CD4-positive, alpha-beta T cell treated with Interleukin-6 for 4 hours (primary cell): Measurements from ENCODE around the gene TNFSF11.

Experiments used
- DNase-seq: peaks from one replicate; pipeline ENCODE4 v3.0.0-alpha.2; 2020; ENCODE audit warnings: mixed read lengths

Gene TNFSF11

GRCh38 chr13:42561752-42562467 lies 12.0 kb upstream of the TNFSF11 start:
- DNase-seq: no peak

GRCh38 chr13:42567906-42568305 lies 6.0 kb upstream of the TNFSF11 start:
- no peak for DNase-seq

DNA sequence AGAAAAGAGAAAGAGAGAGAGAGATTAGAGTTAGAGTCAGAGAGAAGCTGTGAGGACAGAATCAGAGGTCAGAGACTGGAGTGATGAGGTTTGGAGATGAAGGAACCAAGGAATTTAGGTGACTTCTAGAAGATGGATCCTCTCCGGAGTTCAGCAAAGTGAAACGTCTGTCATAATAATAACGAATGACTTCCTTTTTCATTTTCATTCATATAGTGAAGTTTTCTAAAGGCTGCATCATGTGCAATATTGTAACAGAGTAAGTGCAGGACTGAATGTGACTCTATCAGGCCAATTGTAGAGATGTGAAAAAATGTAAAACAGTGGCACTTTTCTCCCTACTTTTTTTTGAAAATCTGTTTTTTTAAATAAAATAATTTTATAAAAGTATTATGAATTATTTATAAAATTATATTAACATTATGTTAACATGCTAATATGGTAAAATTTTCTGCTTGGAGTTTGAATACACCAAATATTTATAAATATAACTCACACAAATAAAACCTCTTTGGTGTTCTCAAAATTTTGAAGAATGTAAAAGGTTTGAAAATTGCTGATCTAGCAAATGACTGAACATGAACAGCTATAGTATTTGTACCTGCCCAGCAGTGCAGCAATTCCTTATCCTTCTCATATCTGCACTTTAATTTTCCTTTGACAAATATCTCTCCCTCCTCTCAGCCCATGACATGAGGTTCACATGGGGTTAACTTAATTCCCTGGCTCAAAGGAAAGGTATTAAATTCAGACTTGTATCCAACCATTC lies 4.2 kb upstream of the TNFSF11 start:
- DNase-seq: no peak

GRCh38 chr13:42571895-42572294 lies 2.1 kb upstream of the TNFSF11 start:
- no peak for DNase-seq

- peak; percentile 40 for DNase-seq
Measured at GRCh38 chr13:42574435-42575311, 721 bp downstream of the TNFSF11 start.

GRCh38 chr13:42575938-42576337 lies 2.0 kb downstream of the TNFSF11 start:
- no peak for DNase-seq

DNA sequence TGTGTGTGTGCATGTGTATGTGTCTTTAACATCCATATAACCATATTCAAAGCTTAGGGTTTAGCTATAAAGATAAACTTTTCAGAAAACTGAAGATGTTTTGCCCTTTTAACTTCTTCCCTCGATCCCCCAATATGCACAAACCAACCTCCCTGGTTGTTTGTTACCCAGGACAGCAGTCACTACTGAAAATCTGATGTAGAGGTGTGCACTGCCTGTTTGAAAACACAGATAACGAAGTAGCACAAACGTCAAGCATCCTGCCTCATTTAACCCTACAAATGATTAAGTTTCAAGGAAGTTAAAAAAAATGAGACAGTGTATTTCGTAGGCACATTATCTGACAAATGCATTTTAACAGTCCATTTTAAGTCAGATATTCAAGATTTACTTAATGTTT lies 3.6 kb downstream of the TNFSF11 start:
- no peak for DNase-seq

DNA sequence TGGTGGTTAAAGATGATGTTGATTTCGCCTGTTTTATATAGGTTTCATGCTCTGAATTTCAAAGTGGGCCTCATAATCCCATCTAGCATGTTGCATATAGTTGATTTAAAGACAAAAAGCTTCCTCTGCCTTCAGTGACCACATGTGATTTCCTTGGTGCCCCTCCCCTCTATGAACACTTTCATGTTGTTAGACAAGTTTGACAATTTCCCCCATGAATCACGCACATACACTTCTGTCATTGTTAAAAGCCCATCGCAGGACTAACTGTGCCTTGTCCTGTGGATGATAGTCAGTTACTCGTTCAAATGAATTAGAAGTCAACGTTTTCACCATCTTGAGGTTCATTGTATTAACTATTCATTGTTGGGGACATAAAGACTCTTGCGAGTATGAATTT lies 6.7 kb downstream of the TNFSF11 start:
- no peak for DNase-seq

DNA sequence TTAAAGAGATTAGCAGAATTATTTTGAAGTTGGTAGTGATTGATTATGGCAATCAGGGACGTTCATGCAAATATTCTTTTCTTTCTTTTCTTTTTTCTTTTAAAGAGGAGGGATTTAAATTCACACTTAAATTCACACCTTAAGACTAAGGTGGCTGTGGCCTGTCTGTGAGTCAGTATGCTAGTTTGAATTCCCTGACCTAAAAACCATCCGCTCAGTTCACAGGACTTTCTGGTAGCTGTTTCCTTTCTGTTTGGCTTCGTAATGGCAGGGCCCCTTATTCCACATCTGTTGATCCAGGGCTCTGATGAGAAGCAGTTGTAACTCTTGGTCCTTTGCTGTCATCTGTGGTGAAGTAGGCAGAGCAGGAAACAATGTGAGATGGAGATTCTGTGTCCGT lies 7.5 kb downstream of the TNFSF11 start:
- no peak for DNase-seq

GRCh38 chr13:42591602-42592001 lies 17.6 kb downstream of the TNFSF11 start:
- DNase-seq: no peak

DNA sequence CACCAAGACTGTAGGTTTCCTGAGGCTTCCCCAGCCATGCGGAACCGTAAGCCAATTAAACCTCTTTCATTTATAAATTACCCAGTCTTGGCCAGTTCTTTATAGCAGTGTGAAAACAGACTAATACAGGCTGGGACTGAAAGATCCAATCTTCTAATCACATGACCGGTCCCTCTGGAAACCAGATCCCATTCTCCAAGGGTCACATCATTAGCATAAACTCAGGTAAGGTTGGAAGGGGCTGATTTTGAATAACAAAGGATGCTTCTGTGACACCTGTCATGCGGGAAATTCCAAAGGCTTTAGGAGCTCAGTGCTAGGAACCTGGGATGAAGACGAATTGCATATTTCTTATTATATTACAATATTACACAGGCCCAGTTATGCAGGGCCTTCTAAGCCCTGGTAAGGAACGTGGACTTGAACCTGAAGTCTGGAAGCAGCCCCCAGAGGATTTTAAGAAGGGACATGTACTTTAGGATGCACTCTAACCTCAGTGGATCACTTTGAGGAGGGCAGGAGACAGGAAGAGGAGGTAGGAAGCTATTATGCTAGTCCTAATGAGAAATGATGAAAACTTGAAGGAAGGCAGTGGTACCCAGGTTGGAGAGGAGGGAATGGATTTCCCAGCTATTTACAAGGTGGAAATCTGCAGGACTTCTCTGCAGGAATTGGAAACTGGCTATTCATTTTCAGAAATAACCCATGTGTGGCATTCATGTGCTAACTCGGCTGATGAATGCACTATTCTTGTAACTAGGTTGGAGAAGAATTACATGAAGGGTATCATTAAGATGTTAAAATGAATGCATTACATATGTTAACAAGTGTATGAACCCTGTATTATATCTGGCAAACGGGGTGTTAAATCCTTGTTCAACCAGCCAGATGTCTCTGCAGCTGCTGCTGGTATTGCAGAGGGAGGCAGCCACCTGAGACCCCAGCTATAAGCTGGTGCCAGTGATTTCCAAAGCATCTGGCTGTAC lies 19.3 kb downstream of the TNFSF11 start:
- DNase-seq: no peak

- DNase-seq: peak; percentile 59
Measured at GRCh38 chr13:42594481-42595252, 20.7 kb downstream of the TNFSF11 start.

DNA sequence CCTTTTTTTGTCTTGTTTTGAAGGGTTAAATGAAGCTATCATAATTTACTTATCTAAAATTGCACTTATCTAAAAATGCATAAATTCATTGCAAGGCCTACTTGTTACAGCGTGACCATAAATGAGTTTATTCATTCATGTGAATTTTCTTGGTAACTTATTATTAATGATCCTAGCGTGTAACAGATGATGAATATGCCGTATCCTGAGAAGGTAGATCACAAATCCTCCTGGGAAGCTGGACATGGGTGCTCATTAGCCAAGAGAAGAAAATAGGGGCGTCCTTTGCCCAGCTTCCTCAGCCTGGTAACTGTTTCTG lies 21.3 kb downstream of the TNFSF11 start:
- DNase-seq: no peak

GRCh38 chr13:42597505-42597904 lies 23.6 kb downstream of the TNFSF11 start:
- no peak for DNase-seq

- no peak for DNase-seq
Measured at GRCh38 chr13:42600943-42601342, 27.0 kb downstream of the TNFSF11 start.

DNA sequence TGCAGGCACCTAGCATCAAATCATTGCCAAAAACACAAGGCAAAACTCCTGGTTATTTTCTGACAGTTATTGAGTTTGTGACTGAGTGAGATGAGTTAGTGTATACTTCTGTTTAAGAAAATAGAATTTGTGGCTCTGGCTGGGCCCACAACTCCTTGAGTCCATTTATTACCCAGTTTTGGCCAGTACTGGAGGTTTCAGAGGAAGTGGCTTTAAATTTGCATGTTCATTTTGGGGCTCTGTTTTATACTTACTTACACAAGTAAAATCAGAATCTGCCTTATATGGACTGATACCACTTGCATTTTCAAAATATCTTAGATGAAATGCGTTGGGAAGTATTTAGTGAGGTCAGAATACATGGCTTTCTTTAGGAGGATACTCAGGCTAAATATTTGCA lies 29.0 kb downstream of the TNFSF11 start:
- DNase-seq: no peak

DNA sequence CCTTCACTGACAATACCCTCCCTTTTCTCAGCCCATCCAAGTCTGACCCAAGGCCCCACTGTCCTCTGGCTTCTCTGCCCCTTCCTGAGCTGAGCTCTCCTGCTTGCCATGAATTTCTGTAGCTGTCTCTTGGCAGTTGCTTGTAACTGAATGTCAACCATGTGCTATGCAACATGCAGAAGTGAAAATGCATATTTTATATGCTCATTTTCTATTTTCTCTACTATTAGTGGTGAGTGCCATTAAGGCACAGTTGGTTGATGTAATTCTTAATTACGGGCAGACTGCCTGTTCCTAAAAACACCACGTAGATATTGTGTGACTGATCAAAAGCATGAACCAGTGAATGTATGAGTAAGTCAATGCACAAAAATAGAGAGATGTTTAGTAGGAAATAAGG lies 29.6 kb downstream of the TNFSF11 start:
- no peak for DNase-seq

- DNase-seq: no peak
Measured at GRCh38 chr13:42607546-42607945, 33.6 kb downstream of the TNFSF11 start.

- DNase-seq: no peak
Measured at GRCh38 chr13:42610649-42611048, 36.7 kb downstream of the TNFSF11 start.

DNA sequence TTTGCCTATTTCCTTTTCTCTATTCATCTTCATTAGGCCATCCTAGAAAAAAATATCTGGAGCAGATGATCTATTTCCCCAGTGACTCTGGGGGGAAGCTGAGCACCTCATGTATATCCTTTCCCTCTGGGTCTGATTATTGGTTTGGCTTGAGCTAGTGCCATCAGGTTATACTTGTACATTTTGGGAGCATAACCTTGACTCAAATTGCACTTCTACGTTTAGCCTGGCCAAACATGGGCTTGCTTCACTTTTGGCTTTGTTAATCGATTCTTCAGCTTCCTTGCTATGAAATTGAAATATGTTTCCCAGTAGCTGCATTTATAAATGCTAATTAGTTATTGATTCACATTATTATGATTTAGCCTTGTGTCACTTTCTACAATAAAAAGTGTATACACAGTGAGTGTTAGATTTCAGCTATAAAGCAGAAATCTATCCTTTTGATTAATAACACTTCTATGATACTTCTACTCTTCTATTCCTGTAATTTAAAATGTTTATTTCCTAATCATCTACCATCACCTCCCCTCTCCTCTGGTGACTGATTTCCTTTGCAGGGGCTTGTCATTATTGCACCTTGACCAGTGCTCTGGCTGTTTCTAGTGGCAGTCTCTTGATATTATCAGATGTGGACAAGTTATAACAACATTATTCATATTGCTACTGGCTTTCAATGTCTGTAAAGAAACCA lies 37.3 kb downstream of the TNFSF11 start:
- no peak for DNase-seq
